Activated CD8-positive, alpha-beta memory T cell treated with anti-CD3 and anti-CD28 coated beads, Interleukin-2, amount 10 ng/mL, durations not matched to agents 7 days and 5 days (primary cell): Measurements from ENCODE around the gene S1PR5. TPM values are rescaled to one million over a fixed set of nuclear protein-coding genes. Genes with fewer than 3 reads are reported as not detected.
A peak's percentile ranks its signal among the peaks of the same experiment; 100 is the strongest.

Experiments
- ATAC-seq: fragments of 150-1000 bp; cut with Tn5 transposase; one replicate; pipeline ENCODE4 v1.10.0; 2021; ENCODE audit warnings: moderate library complexity
- CTCF ChIA-PET: fragments of 350-600 bp; sonication (Branson Sonifier 250); formaldehyde crosslinking; loops from one replicate; lab custom pipeline; 2021; ENCODE audit warnings: antibody characterized with exemption; lab: Charles Lee
- DNase-seq: peaks from one replicate; pipeline ENCODE4 v3.0.0-alpha.2; 2020
- H3K27ac Mint-ChIP-seq: one replicate; pipeline ENCODE4 v1.8.0; 2021; ENCODE audit warnings: mild to moderate bottlenecking, mixed read lengths
- H3K27me3 Mint-ChIP-seq: one replicate; pipeline ENCODE4 v1.8.0; 2021; ENCODE audit warnings: mixed read lengths
- H3K36me3 Mint-ChIP-seq: one replicate; pipeline ENCODE4 v1.8.0; 2021; ENCODE audit warnings: mild to moderate bottlenecking, mixed read lengths
- H3K4me1 Mint-ChIP-seq: one replicate; pipeline ENCODE4 v1.8.0; 2021; ENCODE audit warnings: mixed read lengths
- H3K4me3 Mint-ChIP-seq: one replicate; pipeline ENCODE4 v1.8.0; 2021; ENCODE audit warnings: mild to moderate bottlenecking, moderate library complexity, mixed read lengths
- H3K9me3 Mint-ChIP-seq: one replicate; pipeline ENCODE4 v1.8.0; 2022; ENCODE audit warnings: low read depth, mixed read lengths
- total RNA-seq, 2 experiments: library from RNA; stranded (reverse); gene quantifications; one replicate each; pipeline ENCODE4 v1.2.3, GENCODE V29; 2021

S1PR5 gene, protein sequence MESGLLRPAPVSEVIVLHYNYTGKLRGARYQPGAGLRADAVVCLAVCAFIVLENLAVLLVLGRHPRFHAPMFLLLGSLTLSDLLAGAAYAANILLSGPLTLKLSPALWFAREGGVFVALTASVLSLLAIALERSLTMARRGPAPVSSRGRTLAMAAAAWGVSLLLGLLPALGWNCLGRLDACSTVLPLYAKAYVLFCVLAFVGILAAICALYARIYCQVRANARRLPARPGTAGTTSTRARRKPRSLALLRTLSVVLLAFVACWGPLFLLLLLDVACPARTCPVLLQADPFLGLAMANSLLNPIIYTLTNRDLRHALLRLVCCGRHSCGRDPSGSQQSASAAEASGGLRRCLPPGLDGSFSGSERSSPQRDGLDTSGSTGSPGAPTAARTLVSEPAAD
- total RNA-seq, result 1 to 10 TPM in 1 of 2 experiments, under 1 TPM in 1; 0.14 to 1.4 TPM

DNA sequence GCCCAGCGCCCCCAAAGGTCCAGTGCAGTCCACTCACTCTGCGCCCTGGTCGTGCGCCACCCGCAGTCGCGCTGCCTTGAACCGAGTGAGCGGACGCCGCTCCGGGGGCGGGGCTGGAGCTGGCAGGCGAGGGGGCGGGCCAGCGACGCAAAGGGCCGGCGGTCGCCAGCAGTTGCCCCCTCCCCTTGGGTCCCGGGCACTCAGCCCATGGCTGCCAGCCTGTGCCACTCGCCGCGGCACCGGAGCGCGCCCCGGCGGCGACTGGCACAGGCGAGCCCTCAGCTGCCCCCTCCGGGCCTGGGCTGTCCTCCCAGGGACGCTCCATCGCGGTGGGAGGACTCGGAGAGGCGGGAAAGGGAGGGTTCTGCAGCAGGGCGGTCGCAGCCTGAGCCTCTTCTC is at the start of gene S1PR5:
Gene S1PR5, minus strand, starts transcription at position 87 of the 399 bp plus-strand sequence. CDS start 2,436 bp downstream, outside the sequence.
- H3K27me3 Mint-ChIP-seq, result peaks cover 72% of the 10 kb centered on the region
- peak within 1 kb of the TSS; percentile 43 for H3K4me3 Mint-ChIP-seq
- ATAC-seq (peak; percentile 43), DNase-seq (no peak)
- H3K36me3 Mint-ChIP-seq, result no peaks in the 10 kb centered on the region
- CTCF ChIA-PET, result interaction anchor here (0.6 to 9.1 kb wide), 10 partner anchors 8 to 184 kb away, joined by 3 to 65 read pairs (median 5); partner anchors contain the start of gene QTRT1
- peak within 1 kb of the TSS; percentile 7 for H3K27ac Mint-ChIP-seq
- H3K4me1 Mint-ChIP-seq, result peaks cover 43% of the 10 kb centered on the region
- no peaks in the 10 kb centered on the region for H3K9me3 Mint-ChIP-seq

DNA sequence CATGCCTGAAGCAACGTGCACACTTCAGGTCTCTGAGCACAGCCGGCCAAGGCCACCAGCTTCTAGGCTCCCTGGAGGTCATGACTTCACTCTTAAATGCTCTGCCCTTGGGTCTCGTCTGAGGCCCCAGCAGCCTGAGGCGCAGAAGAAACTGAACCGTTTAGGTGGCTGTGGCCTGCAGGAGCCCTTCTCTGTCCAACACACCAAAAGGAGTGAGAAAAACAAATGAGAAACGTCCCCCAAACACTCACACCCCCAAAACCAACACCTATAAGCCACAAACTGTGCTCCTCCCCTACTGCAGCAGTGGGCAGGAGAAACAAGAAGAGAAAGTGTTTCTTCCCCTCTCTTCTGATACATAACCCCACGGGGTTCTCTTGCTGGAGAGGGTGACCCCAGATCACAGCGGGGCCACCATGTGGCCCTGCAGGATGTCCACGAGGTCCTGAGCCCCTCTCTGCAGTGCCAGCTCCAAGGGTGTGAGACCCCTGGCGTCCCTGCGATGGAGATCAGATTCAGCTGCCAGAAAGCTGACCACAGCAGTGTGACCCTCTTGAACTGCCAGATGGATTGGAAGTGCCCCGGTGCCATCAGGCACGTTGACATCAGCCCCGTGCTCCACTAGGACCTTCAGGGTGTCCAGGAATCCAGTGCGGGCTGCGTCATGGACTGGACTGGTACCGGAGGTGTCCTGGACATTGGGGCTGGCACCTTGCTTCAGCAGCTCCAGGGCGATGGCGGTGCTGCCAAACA is 49.6 kb upstream of the S1PR5 start:
- DNase-seq, result peak; percentile 91
- Mint-ChIP-seq H3K27me3 (no peaks in the 10 kb centered on the region), H3K4me3 (peak overlapping the region; percentile 96), H3K27ac (peak overlapping the region; percentile 93), H3K9me3 (no peaks in the 10 kb centered on the region), H3K36me3 (peaks cover 27% of the 10 kb centered on the region), H3K4me1 (peaks cover 38% of the 10 kb centered on the region)
- ATAC-seq, result peak; percentile 10
- CTCF ChIA-PET, result interaction anchor here (0.7 to 9.1 kb wide), 20 partner anchors 13 to 297 kb away, joined by 3 to 116 read pairs (median 4); partner anchors contain the start of genes ATG4D and QTRT1

DNA sequence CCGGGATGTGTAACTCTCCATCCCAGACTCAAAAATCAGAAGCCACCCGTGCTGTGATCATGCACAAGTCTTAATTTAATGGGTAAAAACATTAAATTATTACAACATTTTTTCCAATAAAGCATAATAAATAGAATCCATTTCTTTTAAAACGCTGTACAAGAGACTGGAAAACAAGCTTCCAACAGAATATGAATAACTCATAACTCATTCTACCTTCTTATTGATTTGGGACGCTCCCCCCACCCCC is 49.1 kb upstream of the S1PR5 start:
- Mint-ChIP-seq H3K36me3 (peaks cover 32% of the 10 kb centered on the region), H3K9me3 (no peaks in the 10 kb centered on the region), H3K4me1 (peaks cover 38% of the 10 kb centered on the region), H3K27me3 (no peaks in the 10 kb centered on the region), H3K4me3 (peak overlapping the region; percentile 96), H3K27ac (peak overlapping the region; percentile 93)
- CTCF ChIA-PET, result interaction anchor here (0.7 to 9.1 kb wide), 13 partner anchors 13 to 297 kb away, joined by 3 to 116 read pairs (median 5); partner anchors contain the start of genes ATG4D and QTRT1
- ATAC-seq (no peak), DNase-seq (no peak)

DNA sequence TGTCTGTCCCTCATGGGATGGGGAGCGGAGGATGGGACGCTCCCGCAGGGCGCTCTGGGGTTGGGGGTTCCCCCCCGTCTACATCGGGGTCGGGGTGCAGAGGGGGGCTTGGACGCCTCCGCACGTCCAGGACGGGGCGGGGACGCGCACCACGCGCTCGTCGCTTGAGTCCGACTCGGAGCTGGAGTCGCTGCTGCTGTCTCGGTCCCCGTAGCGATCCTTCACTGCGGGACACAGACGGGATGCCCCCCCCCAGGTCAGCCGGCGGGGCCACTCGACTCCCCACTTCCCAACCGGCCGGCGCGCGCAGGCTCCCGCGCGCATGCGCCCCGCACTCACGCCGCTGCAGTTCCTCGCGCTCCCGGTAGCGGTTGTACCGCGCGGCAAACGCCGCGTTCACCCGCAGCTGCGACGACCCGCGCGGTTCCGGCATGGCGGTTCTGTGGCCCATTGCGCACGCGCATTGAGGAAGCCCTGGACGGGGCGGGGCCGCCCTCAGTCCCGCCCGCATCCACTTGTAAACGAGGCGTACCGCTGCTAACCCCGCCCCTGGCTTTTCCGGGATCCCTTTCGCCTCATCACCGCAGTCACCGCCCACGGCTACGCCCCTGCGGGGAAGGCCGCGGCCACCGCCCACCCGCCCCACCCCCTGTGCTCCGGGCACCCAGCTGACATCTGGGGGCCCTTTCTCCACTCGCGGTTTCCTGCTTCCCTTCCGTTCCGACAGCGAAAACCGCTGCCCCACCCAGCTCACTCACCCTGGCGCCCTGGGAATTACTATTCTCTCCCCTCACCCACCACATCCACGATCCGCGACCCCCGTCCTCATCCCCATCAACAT is 48.5 kb upstream of the S1PR5 start, which contains the start of gene KRI1:
Gene KRI1, minus strand, starts transcription at position 444 of the 841 bp plus-strand sequence. Its CDS starts 11 bp downstream, at position 433.
- H3K27ac Mint-ChIP-seq, result peak within 1 kb of the TSS; percentile 93
- CTCF ChIA-PET, result interaction anchor here (1.0 to 9.1 kb wide), 11 partner anchors 12 to 296 kb away, joined by 3 to 116 read pairs (median 5); partner anchors contain the start of genes ATG4D and QTRT1

DNA sequence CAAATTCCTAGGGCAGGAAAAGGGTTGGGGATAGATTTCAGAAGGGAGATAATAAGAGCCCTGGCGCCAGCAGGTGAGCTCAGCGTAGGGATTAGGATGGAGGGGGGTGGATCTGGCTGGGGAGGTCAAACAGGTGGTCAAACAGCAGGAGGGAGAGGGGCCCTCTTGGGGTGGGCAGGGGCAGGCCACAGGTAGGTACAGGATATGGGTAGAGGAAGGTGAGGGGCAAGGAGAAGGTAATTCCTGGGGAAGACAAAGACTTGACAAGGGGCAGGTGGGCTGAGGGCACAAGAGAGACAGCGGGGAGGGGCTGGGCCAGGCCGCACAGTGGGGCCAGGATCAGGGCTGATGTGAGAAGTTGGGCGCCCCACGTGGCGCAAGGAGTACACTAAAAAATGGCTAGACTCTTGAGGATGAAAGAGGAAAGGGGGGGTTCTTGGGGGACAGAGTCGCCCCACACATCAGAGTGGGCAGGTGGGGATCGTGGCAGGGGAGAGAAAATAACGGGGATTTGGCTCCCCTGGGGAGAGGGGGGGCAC is 47.9 kb upstream of the S1PR5 start:
- H3K27ac Mint-ChIP-seq, result peak overlapping the region; percentile 93
- H3K4me3 Mint-ChIP-seq, result peak overlapping the region; percentile 96
- H3K27me3 Mint-ChIP-seq, result no peaks in the 10 kb centered on the region
- peaks cover 40% of the 10 kb centered on the region for H3K36me3 Mint-ChIP-seq
- CTCF ChIA-PET, result interaction anchor here (1.1 to 9.1 kb wide), 6 partner anchors 11 to 134 kb away, joined by 3 to 116 read pairs (median 16); partner anchors contain the start of genes ATG4D and QTRT1
- DNase-seq (peak; percentile 79), ATAC-seq (no peak)
- H3K4me1 Mint-ChIP-seq, result peaks cover 36% of the 10 kb centered on the region
- H3K9me3 Mint-ChIP-seq, result no peaks in the 10 kb centered on the region

More for the DNA sequence above, 48.5 kb upstream of the S1PR5 start, which contains the start of gene KRI1:
- H3K27me3 Mint-ChIP-seq, result no peaks in the 10 kb centered on the region
- peak; percentile 99 for DNase-seq
- H3K36me3 Mint-ChIP-seq, result peaks cover 37% of the 10 kb centered on the region
- ATAC-seq, result peak; percentile 48
- peak within 1 kb of the TSS; percentile 96 for H3K4me3 Mint-ChIP-seq
- peaks cover 40% of the 10 kb centered on the region for H3K4me1 Mint-ChIP-seq
- H3K9me3 Mint-ChIP-seq, result no peaks in the 10 kb centered on the region

DNA sequence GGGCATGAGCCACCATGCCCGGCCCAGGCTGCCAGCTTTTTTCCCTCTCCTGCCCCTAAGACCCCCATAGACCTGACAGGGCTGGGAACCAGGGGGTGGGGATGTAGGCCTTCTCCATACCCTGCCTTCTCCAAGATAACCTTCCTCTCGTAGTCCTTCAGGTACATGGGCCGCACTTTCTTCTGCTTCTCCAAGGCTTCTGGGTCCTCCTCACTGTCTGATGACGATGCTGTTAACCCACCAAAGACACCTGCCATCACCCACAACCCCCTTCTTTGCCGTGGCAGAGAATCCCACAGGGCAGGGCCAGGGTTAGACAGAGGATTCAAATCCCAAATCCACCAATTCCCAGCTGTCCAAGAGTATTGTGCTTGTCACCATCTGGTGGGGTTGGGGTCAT is 45.4 kb upstream of the S1PR5 start:
- H3K27me3 Mint-ChIP-seq, result no peaks in the 10 kb centered on the region
- H3K27ac Mint-ChIP-seq, result no peak overlapping the region
- no peak for DNase-seq
- CTCF ChIA-PET, result interaction anchor here (0.8 to 1.8 kb wide), 2 partner anchors 11 to 21 kb away, joined by 4 to 6 read pairs; no protein-coding TSS in a partner anchor
- H3K4me3 Mint-ChIP-seq, result no peak overlapping the region
- H3K36me3 Mint-ChIP-seq, result peaks cover 55% of the 10 kb centered on the region
- H3K4me1 Mint-ChIP-seq, result peaks cover 29% of the 10 kb centered on the region
- ATAC-seq, result no peak
- H3K9me3 Mint-ChIP-seq, result no peaks in the 10 kb centered on the region

DNA sequence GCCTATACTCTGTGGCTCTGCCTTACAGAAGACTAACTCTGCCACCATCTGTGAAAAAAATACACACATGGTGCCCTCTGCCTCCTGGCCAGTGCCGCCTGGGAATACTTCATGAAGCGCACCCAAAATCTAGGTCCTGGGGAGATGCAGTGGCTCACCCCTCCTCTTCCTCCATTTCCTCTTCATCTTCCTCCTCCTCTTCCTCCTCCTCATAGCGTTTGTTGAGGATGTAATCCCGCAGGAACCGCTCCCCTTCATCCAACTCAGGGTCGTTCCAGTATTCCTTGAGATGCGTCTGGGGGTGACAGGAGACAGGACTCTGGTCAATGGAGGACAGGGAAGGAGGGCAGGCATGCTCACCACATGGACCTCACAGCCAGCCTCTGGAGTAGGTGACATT is 42.9 kb upstream of the S1PR5 start:
- H3K36me3 Mint-ChIP-seq, result peaks cover 50% of the 10 kb centered on the region
- H3K4me3 Mint-ChIP-seq, result no peak overlapping the region
- ATAC-seq, result no peak
- CTCF ChIA-PET, result no interaction called here
- H3K4me1 Mint-ChIP-seq, result peaks cover 26% of the 10 kb centered on the region
- no peak for DNase-seq
- H3K27ac Mint-ChIP-seq, result no peak overlapping the region
- H3K9me3 Mint-ChIP-seq, result no peaks in the 10 kb centered on the region
- no peaks in the 10 kb centered on the region for H3K27me3 Mint-ChIP-seq

DNA sequence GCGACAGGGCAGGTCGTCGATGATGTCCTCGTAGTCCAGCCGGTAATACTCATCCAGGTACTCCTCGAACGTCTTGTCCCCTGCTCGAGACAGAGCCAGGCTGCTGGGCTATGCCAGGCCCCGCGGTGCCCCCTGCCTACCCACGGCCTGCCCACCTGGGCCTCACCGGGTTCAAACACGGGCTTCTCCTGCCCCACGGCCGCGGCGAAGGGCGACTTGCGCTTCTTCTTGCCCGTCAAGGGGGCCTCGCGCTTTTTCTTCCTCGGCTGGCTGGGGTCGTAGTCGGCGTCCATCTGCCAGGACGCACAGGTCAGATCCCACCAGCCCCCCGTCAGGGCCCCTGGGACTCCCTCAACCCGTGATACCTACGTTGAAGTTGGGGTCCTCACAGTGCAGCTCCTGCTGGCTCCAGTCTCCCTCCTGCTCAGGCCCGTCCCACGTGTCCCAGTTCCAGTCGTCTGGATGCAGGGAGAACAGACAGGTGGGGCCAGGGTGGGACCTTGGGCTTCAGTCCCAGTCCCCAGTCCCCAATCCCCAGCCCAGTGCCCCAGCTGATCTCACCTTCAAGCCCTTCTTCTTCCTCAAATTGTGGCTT is 40.5 kb upstream of the S1PR5 start:
- CTCF ChIA-PET, result interaction anchor here (1.3 to 3.3 kb wide), 2 partner anchors 13 to 16 kb away, joined by 4 to 10 read pairs; no protein-coding TSS in a partner anchor
- DNase-seq, result no peak
- H3K27me3 Mint-ChIP-seq, result no peaks in the 10 kb centered on the region
- peaks cover 61% of the 10 kb centered on the region for H3K36me3 Mint-ChIP-seq
- H3K9me3 Mint-ChIP-seq, result no peaks in the 10 kb centered on the region
- peaks cover 40% of the 10 kb centered on the region for H3K4me1 Mint-ChIP-seq
- no peak overlapping the region for H3K4me3 Mint-ChIP-seq
- H3K27ac Mint-ChIP-seq, result peak overlapping the region; percentile 62
- no peak for ATAC-seq

DNA sequence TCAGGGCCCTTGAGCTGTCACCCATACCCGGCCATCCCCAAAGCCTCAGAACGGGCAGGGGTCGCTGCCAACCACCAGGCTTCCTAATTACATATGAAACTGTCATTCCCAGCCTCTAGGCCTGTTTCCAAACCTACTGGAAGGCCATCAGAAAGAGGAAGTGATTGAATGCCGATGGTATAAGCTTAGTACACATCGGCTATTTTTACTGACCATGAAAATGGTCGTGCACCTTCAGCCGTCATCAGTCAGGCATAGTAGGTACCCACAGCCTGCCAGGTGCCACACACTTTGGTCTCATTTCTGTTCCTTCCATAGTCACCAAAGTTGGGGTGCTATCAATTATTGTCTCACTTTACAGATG is 38.3 kb upstream of the S1PR5 start:
- H3K27me3 Mint-ChIP-seq, result no peaks in the 10 kb centered on the region
- no peak for DNase-seq
- ATAC-seq, result no peak
- peak overlapping the region; percentile 74 for H3K27ac Mint-ChIP-seq
- H3K36me3 Mint-ChIP-seq, result peaks cover 62% of the 10 kb centered on the region
- CTCF ChIA-PET, result interaction anchor here (1.4 to 7.0 kb wide), 2 partner anchors 11 to 118 kb away, joined by 3 to 116 read pairs; partner anchors contain the start of genes CDKN2D and KRI1
- H3K9me3 Mint-ChIP-seq, result no peaks in the 10 kb centered on the region
- H3K4me3 Mint-ChIP-seq, result no peak overlapping the region
- peaks cover 55% of the 10 kb centered on the region for H3K4me1 Mint-ChIP-seq

DNA sequence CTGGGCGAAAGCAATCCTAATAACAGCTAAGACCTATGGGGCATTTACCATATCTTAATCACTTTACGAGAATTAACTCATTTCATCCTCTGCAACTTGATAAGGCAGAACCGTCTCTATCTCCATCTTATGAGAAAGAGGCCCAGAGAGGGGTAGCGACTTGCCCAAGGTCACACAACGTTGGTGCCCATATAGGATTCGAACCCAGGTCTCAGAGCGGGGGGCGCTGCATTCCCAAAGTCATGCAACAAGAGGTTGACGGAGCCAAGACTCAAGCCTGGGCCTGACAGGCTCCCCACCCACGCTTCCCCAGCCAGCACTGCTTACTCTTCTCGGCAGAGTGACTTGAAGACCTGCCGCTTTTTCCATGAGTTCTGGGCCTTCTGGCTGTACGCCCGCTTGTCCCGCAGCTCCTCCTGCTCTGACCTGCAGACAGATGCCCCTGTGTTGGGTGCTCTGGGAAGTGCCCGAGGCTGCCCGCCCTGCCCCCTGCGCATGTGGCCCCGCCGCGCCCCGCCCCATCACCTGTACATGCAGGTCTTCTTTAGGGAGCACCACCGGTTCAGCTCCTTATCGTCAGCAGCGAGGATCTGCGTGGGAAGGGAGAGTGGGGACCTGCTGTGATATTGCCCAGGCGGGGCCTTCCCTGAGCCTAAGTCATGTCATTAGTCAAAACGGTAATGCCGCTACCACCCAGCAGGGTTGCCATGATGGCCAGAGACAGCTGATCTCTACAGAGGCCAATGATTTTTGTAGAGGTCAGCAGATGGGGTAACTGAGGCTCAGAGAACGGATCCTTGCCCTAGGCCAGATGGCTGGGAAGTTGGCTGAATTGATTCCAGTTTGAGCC is 37.7 kb upstream of the S1PR5 start:
- H3K36me3 Mint-ChIP-seq, result peaks cover 63% of the 10 kb centered on the region
- DNase-seq (no peak), ATAC-seq (no peak)
- H3K27me3 Mint-ChIP-seq, result no peaks in the 10 kb centered on the region
- H3K27ac Mint-ChIP-seq, result peak overlapping the region; percentile 95
- H3K9me3 Mint-ChIP-seq, result no peaks in the 10 kb centered on the region
- H3K4me3 Mint-ChIP-seq, result no peak overlapping the region
- H3K4me1 Mint-ChIP-seq, result peaks cover 59% of the 10 kb centered on the region
- CTCF ChIA-PET, result interaction anchor here (0.7 to 7.0 kb wide), 8 partner anchors 12 to 305 kb away, joined by 3 to 116 read pairs (median 5); partner anchors contain the start of genes ATG4D, CDKN2D, DNM2 and KRI1

DNA sequence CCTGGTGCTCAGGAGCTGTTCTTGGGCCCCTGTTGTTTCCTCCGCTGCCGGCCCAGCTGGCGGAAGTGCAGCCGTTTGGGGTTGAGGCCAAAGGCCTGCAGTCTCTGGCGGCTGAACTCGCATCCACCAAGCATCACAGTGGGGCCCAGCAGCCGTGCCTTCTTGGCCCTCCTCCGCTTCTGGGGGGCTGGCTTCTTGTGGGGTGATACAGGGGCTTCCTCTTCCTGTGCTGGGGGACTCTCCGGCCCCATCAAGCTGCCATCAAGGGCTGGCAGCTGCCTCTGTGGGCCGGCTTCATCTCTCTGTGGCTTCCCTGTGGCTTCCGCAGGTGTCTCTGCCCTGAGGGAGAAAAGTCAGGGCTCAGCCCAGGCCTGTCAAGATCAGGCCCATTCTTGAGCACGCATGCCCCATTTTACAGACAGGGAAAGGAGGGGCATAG is 36.7 kb upstream of the S1PR5 start:
- peak; percentile 96 for DNase-seq
- peaks cover 64% of the 10 kb centered on the region for H3K36me3 Mint-ChIP-seq
- peak; percentile 87 for ATAC-seq
- H3K27ac Mint-ChIP-seq, result peak overlapping the region; percentile 95
- H3K4me1 Mint-ChIP-seq, result peaks cover 59% of the 10 kb centered on the region
- no peaks in the 10 kb centered on the region for H3K27me3 Mint-ChIP-seq
- CTCF ChIA-PET, result interaction anchor here (0.8 to 7.0 kb wide), 16 partner anchors 11 to 304 kb away, joined by 3 to 116 read pairs (median 6); partner anchors contain the start of genes ATG4D, CDKN2D and KRI1
- no peaks in the 10 kb centered on the region for H3K9me3 Mint-ChIP-seq
- H3K4me3 Mint-ChIP-seq, result peak overlapping the region; percentile 48
